Thoracic aorta (tissue), 2 donors: ENCODE data around the gene CYP4F8. TPM values are rescaled to one million over a fixed set of nuclear protein-coding genes. Genes with fewer than 3 reads are reported as not detected.

Experiments used
- ATAC-seq: fragments of 150-250 bp; one replicate; pipeline ENCODE4 v1.8.0; 2017; ENCODE audit warnings: low read depth; ENCODE audit not compliant: insufficient number of reproducible peaks, low FRiP score
- DNase-seq: peaks from one replicate; pipeline ENCODE4 v3.0.0-alpha.2; 2020; ENCODE audit warnings: low spot score
- H3K27ac ChIP-seq, 2 donors: fragments of 200-600 bp; sonication (generic); 1 replicate in 1 of 2; 2 replicates in 1 of 2; pipeline ENCODE4 v1.5.1; 2016; ENCODE audit warnings: mild to moderate bottlenecking in 2 of 2, moderate library complexity in 2 of 2
- H3K27me3 ChIP-seq: fragments of 200-600 bp; sonication (generic); replicated peaks from 2 replicates; pipeline ENCODE4 v1.6.0; 2016; ENCODE audit warnings: mild to moderate bottlenecking; ENCODE audit not compliant: insufficient read depth
- H3K36me3 ChIP-seq: fragments of 200-600 bp; sonication (generic); one replicate; pipeline ENCODE4 v1.5.1; 2016
- H3K4me1 ChIP-seq, 2 donors: fragments of 200-600 bp; sonication (generic); 1 replicate in 1 of 2; 2 replicates in 1 of 2; pipeline versions ENCODE4 v1.5.1 to v1.6.0; 2016; ENCODE audit warnings: low read depth in 2 of 2, mild to moderate bottlenecking in 1 of 2; ENCODE audit not compliant: control insufficient read depth in 1 of 2
- H3K4me3 ChIP-seq: fragments of 200-600 bp; sonication (generic); 2 replicates; pipeline ENCODE4 v1.5.1; 2016; ENCODE audit warnings: mild to moderate bottlenecking
- H3K9me3 ChIP-seq: fragments of 200-600 bp; sonication (generic); 2 replicates; pipeline ENCODE4 v1.5.1; 2016
- CTCF ChIP-seq: fragments of 200-600 bp; sonication (generic); IDR thresholded peaks from one replicate; pipeline ENCODE4 v1.5.1; 2019; ENCODE audit warnings: antibody characterized with exemption
- total RNA-seq, 2 donors: library from RNA; depleted of rRNA; stranded (reverse); fragments of >200 nt; gene quantifications; one replicate each; pipeline versions ENCODE4 v1.1.0 to v1.2.3, GENCODE V29; 2016

The CYP4F8 gene
- total RNA-seq, 2 donors from 2014 or later, result not detected

- no peaks in the 10 kb centered on the region for H3K9me3 ChIP-seq
- no peak overlapping the region for H3K4me3 ChIP-seq
- H3K4me1 ChIP-seq, result no peaks in the 10 kb centered on the region
- H3K27ac ChIP-seq, result no peak overlapping the region
- TF ChIP-seq CTCF, result no peak
- DNase-seq (no peak), ATAC-seq (no peak)
- no peaks in the 10 kb centered on the region for H3K27me3 ChIP-seq
- H3K36me3 ChIP-seq, result no peaks in the 10 kb centered on the region
These were observed 27.0 kb downstream of the CYP4F8 start for GRCh38 chr19:15641901-15642491.

GRCh38 chr19:15642807-15643206 is 27.8 kb downstream of the CYP4F8 start:
- no peak overlapping the region for H3K4me3 ChIP-seq
- H3K27me3 ChIP-seq, result no peaks in the 10 kb centered on the region
- TF ChIP-seq CTCF, result no peak
- ATAC-seq, result no peak
- H3K27ac ChIP-seq, result no peak overlapping the region
- no peaks in the 10 kb centered on the region for H3K36me3 ChIP-seq
- DNase-seq, result no peak
- no peaks in the 10 kb centered on the region for H3K4me1 ChIP-seq
- H3K9me3 ChIP-seq, result no peaks in the 10 kb centered on the region

- H3K36me3 ChIP-seq, result no peaks in the 10 kb centered on the region
- no peak overlapping the region for H3K4me3 ChIP-seq
- ATAC-seq (no peak), DNase-seq (no peak)
- no peaks in the 10 kb centered on the region for H3K9me3 ChIP-seq
- H3K4me1 ChIP-seq, result no peaks in the 10 kb centered on the region
- no peak overlapping the region for H3K27ac ChIP-seq
- no peaks in the 10 kb centered on the region for H3K27me3 ChIP-seq
- TF ChIP-seq CTCF, result no peak
These were observed 28.4 kb downstream of the CYP4F8 start for GRCh38 chr19:15643387-15643786.

GRCh38 chr19:15644066-15644741 is 29.2 kb downstream of the CYP4F8 start:
- no peak for DNase-seq
- no peaks in the 10 kb centered on the region for H3K9me3 ChIP-seq
- ATAC-seq, result no peak

GRCh38 chr19:15644816-15645215 is 29.8 kb downstream of the CYP4F8 start:
- no peak for DNase-seq
- no peak for TF ChIP-seq CTCF
- Histone ChIP-seq H3K4me3 (no peak overlapping the region), H3K9me3 (no peaks in the 10 kb centered on the region), H3K36me3 (no peaks in the 10 kb centered on the region), H3K27me3 (no peaks in the 10 kb centered on the region), H3K4me1 (no peaks in the 10 kb centered on the region), H3K27ac (no peak overlapping the region)
- no peak for ATAC-seq

More at GRCh38 chr19:15644066-15644741, 29.2 kb downstream of the CYP4F8 start:
- Histone ChIP-seq H3K27me3 (no peaks in the 10 kb centered on the region), H3K4me1 (no peaks in the 10 kb centered on the region), H3K27ac (no peak overlapping the region), H3K36me3 (no peaks in the 10 kb centered on the region), H3K4me3 (no peak overlapping the region)
- no peak for TF ChIP-seq CTCF
